HepG2 (cell line): Measurements from ENCODE around the gene FBH1. TPM values are rescaled to one million over a fixed set of nuclear protein-coding genes. Genes with fewer than 3 reads are reported as not detected.
A peak's percentile ranks its signal among the peaks of the same experiment; 100 is the strongest.

Source experiments
- CHD2 ChIP-seq: IDR thresholded peaks from 2 replicates; pipeline ENCODE4 v1.6.1; 2011; ENCODE audit warnings: low read depth, low read length, improper control_type of control experiment
- ESRRA ChIP-seq: sonication (generic); formaldehyde crosslinking; IDR thresholded peaks from 2 replicates; pipeline ENCODE4 v1.5.1; 2020; ENCODE audit warnings: mild to moderate bottlenecking, low read depth, missing genetic modification reagents
- NFYB ChIP-seq: sonication (generic); formaldehyde crosslinking; IDR thresholded peaks from 2 replicates; pipeline ENCODE4 v1.4.0; 2020; ENCODE audit warnings: missing genetic modification reagents
- NR1H2 ChIP-seq: sonication (generic); formaldehyde crosslinking; IDR thresholded peaks from 2 replicates; pipeline ENCODE4 v1.8.1; 2022; ENCODE audit warnings: low read depth, missing genetic modification reagents, borderline replicate concordance
- NR2F6 ChIP-seq, 2 experiments: IDR thresholded peaks; 2 replicates each; pipeline ENCODE4 v1.6.1; 2016; ENCODE audit warnings: antibody characterized with exemption in 1 of 2, mild to moderate bottlenecking in 1 of 2
- PITX1 ChIP-seq: sonication (generic); formaldehyde crosslinking; IDR thresholded peaks from 2 replicates; pipeline ENCODE4 v1.5.1; 2020; ENCODE audit warnings: mild to moderate bottlenecking, missing genetic modification reagents
- POLR2A ChIP-seq, 2 experiments: IDR thresholded peaks; 2 replicates each; pipeline ENCODE4 v1.6.1; 2011; ENCODE audit warnings: low read depth in 2 of 2, low read length in 2 of 2, mild to moderate bottlenecking in 1 of 2, moderate library complexity in 1 of 2; ENCODE audit not compliant: insufficient read depth in 1 of 2
- RBAK ChIP-seq: sonication (generic); formaldehyde crosslinking; IDR thresholded peaks from 2 replicates; pipeline ENCODE4 v1.5.1; 2020; ENCODE audit warnings: mild to moderate bottlenecking, missing genetic modification reagents
- ZNF230 ChIP-seq: sonication (generic); formaldehyde crosslinking; IDR thresholded peaks from 2 replicates; pipeline ENCODE4 v1.4.0; 2020; ENCODE audit warnings: mild to moderate bottlenecking, missing genetic modification reagents
- ZNF251 ChIP-seq: sonication (generic); formaldehyde crosslinking; IDR thresholded peaks from 2 replicates; pipeline ENCODE4 v1.9.0; 2021; ENCODE audit warnings: mild to moderate bottlenecking, missing genetic modification reagents
- ZNF652 ChIP-seq: IDR thresholded peaks from 2 replicates; pipeline ENCODE4 v1.6.1; 2016; ENCODE audit warnings: low read depth, borderline replicate concordance
- polyA plus RNA-seq, 8 experiments: library from polyadenylated mRNA; depleted of rRNA in 3 of 8; stranded (reverse) in 7 of 8; unstranded in 1 of 8; fragments of >200 nt; fragmentation: Illumina TruSeq in 4 of 8; extraction: Trizol in 4 of 8; gene quantifications; 2 replicates each; pipeline versions ENCODE4 v1.2.1 to v1.2.3, GENCODE V29; 2011 to 2016; ENCODE audit warnings: low read depth in 4 of 8, missing spikeins in 1 of 8, mixed read lengths in 1 of 8; ENCODE audit not compliant: insufficient read depth in 1 of 8
- total RNA-seq, 5 experiments: library from RNA; depleted of rRNA; stranded (reverse); fragments of >200 nt; fragmentation: Illumina TruSeq; extraction: Trizol; gene quantifications; 2 replicates each; pipeline ENCODE4 v1.2.3, GENCODE V29; 2016; ENCODE audit warnings: low read depth in 1 of 5
- TF ChIP-seq, protein P1 (sequence below): IDR thresholded peaks from 2 replicates; pipeline ENCODE4 v1.6.1; 2016; ENCODE audit warnings: low read depth, borderline replicate concordance
- TF ChIP-seq, protein P2 (sequence below): sonication (generic); formaldehyde crosslinking; IDR thresholded peaks from 2 replicates; pipeline ENCODE4 v1.4.0; 2020; ENCODE audit warnings: mild to moderate bottlenecking, missing genetic modification reagents, borderline replicate concordance
- TF ChIP-seq, protein P3 (sequence below): IDR thresholded peaks from 2 replicates; pipeline ENCODE4 v1.6.1; 2012; ENCODE audit warnings: inconsistent platforms

Gene FBH1
- total and polyA plus RNA-seq, 2 of the 13 experiments (the other 11 are each of a cell fraction or from before 2014, with no cell fraction given), result 48.8 to 60.3 TPM

DNA sequence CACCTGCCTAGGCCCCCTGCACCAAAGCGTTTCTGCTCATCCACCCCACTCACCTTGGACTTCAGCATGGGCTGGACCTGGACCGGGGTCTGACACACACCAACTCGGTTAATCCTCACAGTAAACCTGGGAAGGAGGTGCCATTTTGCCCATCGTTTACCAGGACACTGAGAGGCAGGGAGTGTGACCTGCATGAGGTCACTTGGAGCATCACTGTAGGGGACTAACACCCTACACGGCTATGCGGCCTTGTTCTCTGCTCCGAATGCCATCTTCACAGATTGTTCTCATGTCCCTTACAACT lies 33.4 kb upstream of the FBH1 start (continued):
- TF ChIP-seq, protein P1, sequence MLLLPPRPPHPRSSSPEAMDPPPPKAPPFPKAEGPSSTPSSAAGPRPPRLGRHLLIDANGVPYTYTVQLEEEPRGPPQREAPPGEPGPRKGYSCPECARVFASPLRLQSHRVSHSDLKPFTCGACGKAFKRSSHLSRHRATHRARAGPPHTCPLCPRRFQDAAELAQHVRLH (CRISPR knock-in tag), result no peak
- TF ChIP-seq ZNF652, result no peak
- no peak for TF ChIP-seq NR1H2 (CRISPR knock-in tag)
- TF ChIP-seq CHD2, result no peak
- no peak for TF ChIP-seq NFYB (CRISPR knock-in tag)
- TF ChIP-seq ZNF251 (CRISPR knock-in tag), result 0 out of 2 replicates have a peak, but pooled peaks have one; percentile 54
- TF ChIP-seq POLR2A (IDR thresholded peaks at IDR 0.05; ENCODE audit: insufficient read depth in 1 of 2, low read depth in 2 of 2, low read length in 2 of 2), result no peak
- TF ChIP-seq, protein P2, sequence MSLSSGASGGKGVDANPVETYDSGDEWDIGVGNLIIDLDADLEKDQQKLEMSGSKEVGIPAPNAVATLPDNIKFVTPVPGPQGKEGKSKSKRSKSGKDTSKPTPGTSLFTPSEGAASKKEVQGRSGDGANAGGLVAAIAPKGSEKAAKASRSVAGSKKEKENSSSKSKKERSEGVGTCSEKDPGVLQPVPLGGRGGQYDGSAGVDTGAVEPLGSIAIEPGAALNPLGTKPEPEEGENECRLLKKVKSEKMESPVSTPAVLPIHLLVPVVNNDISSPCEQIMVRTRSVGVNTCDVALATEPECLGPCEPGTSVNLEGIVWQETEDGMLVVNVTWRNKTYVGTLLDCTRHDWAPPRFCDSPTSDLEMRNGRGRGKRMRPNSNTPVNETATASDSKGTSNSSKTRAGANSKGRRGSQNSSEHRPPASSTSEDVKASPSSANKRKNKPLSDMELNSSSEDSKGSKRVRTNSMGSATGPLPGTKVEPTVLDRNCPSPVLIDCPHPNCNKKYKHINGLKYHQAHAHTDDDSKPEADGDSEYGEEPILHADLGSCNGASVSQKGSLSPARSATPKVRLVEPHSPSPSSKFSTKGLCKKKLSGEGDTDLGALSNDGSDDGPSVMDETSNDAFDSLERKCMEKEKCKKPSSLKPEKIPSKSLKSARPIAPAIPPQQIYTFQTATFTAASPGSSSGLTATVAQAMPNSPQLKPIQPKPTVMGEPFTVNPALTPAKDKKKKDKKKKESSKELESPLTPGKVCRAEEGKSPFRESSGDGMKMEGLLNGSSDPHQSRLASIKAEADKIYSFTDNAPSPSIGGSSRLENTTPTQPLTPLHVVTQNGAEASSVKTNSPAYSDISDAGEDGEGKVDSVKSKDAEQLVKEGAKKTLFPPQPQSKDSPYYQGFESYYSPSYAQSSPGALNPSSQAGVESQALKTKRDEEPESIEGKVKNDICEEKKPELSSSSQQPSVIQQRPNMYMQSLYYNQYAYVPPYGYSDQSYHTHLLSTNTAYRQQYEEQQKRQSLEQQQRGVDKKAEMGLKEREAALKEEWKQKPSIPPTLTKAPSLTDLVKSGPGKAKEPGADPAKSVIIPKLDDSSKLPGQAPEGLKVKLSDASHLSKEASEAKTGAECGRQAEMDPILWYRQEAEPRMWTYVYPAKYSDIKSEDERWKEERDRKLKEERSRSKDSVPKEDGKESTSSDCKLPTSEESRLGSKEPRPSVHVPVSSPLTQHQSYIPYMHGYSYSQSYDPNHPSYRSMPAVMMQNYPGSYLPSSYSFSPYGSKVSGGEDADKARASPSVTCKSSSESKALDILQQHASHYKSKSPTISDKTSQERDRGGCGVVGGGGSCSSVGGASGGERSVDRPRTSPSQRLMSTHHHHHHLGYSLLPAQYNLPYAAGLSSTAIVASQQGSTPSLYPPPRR, result 0 out of 2 replicates have a peak, but pooled peaks have one; percentile 21
- no peak for TF ChIP-seq RBAK (CRISPR knock-in tag)
- TF ChIP-seq ESRRA (CRISPR knock-in tag), result peak; percentile 55; the same call in 1 of the 2 replicates
- TF ChIP-seq NR2F6 (IDR thresholded peaks at IDR 0.05), result no peak
- TF ChIP-seq NR2F6 (CRISPR knock-in tag; IDR thresholded peaks at IDR 0.05), result 0 out of 2 replicates have a peak, but pooled peaks have one; percentile 0
- 0 out of 2 replicates have a peak, but pooled peaks have one; percentile 31 for TF ChIP-seq PITX1
- 0 out of 2 replicates have a peak, but pooled peaks have one; percentile 36 for TF ChIP-seq ZNF230
- TF ChIP-seq, protein P3, sequence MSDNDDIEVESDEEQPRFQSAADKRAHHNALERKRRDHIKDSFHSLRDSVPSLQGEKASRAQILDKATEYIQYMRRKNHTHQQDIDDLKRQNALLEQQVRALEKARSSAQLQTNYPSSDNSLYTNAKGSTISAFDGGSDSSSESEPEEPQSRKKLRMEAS, result no peak
